OCI-LY3 (cell line): Measurements from ENCODE around the gene SRGAP1.

Source experiments
- EZH2phosphoT487 ChIP-seq: fragments of 200-600 bp; shearing (Covaris generic); IDR thresholded peaks from 2 replicates; pipeline ENCODE4 v1.6.1; 2018; ENCODE audit warnings: antibody characterized with exemption, mixed run types, low read depth
- TF ChIP-seq, protein P1 (sequence below): fragments of 200-600, 300-600 bp; sonication (generic); IDR thresholded peaks from 2 replicates; pipeline ENCODE4 v1.5.1; 2014; ENCODE audit warnings: antibody characterized with exemption, low read length, low read depth

DNA sequence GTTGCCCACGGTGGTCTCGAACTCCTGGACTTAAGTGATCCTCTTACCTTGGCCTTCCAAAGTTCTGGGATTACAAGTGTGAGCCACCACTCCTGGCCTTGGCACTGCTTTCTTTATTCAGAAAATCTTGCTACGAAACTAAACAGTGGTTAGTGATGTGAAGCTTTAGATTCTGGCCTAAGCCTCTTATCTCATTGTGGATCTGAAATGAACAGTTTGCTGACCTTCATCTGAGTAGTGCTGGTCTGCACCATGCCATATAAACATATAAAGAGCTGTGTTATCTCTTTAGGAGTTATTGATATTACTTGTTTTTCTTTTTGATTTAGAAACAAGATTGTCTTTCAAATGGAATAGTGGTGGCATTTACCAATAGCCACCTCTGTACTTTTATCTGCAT, 22.6 kb downstream of the SRGAP1 start:
- TF ChIP-seq, protein P1, sequence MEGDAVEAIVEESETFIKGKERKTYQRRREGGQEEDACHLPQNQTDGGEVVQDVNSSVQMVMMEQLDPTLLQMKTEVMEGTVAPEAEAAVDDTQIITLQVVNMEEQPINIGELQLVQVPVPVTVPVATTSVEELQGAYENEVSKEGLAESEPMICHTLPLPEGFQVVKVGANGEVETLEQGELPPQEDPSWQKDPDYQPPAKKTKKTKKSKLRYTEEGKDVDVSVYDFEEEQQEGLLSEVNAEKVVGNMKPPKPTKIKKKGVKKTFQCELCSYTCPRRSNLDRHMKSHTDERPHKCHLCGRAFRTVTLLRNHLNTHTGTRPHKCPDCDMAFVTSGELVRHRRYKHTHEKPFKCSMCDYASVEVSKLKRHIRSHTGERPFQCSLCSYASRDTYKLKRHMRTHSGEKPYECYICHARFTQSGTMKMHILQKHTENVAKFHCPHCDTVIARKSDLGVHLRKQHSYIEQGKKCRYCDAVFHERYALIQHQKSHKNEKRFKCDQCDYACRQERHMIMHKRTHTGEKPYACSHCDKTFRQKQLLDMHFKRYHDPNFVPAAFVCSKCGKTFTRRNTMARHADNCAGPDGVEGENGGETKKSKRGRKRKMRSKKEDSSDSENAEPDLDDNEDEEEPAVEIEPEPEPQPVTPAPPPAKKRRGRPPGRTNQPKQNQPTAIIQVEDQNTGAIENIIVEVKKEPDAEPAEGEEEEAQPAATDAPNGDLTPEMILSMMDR = no peak
- no peak for TF ChIP-seq EZH2phosphoT487
